ENCODE data around the gene PCDH9.
"Not testable (repeated sequence)": the region's sequence is repeated elsewhere in the genome, so short reads cannot be mapped to it uniquely, and the experiment has no call there.

The PCDH9 gene

DNA sequence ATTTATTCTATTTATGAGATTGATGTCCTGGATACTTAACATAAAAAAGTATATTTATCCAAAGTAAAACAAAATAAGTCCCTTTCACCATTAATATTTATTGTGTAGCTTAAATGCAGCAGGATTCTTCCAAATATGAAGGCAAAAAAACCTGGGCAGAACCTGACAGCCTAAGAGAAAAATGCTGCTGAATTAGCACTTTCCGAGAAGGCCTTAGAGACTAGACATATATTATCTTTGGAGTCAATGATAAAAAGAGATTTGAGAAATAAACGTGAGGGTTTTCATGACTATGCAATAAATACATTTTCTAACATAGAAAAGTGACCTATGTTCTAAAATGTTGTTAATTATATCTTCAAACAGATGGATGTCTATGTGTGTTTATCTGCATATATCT lies 566.9 kb downstream of the PCDH9 start:
- DNase-seq (ENCODE audit: low read depth, low spot score) = no peak

DNA sequence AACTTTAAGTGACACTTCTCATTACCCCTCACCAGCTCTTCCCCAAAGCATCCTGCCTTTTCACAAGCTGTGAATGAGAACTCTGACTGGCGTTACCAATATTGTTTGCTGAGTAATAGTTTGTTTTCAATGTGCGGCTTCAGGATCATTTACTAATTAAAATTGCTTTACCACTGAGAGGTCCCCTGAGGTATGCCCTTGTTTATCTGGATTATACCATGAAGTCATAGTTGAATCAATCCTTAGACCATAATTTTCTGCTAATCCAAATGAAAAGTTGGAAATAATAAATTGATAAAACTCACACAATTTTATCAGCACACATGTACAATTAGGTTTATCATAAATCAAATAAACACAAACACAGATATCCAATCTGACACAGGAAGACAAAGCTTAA lies 568.8 kb downstream of the PCDH9 start:
- no peak for DNase-seq (ENCODE audit: low read depth, low spot score)

DNA sequence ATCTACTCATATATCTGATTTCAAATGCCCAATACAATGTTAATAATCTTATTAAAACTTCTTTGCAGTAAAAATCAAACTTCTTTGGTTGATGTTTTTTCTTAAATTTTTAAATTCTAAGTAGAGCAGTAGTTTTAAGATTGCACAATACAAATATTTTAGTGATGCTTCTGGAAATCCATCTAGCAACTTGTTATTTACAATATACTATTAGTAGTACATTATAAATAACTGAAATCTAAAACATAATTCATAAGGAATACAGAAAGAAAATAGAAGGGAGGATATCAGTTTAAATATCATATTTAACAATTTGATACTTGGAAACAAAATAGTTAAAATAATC lies 569.7 kb downstream of the PCDH9 start:
- no peak for DNase-seq (ENCODE audit: low read depth, low spot score)

DNA sequence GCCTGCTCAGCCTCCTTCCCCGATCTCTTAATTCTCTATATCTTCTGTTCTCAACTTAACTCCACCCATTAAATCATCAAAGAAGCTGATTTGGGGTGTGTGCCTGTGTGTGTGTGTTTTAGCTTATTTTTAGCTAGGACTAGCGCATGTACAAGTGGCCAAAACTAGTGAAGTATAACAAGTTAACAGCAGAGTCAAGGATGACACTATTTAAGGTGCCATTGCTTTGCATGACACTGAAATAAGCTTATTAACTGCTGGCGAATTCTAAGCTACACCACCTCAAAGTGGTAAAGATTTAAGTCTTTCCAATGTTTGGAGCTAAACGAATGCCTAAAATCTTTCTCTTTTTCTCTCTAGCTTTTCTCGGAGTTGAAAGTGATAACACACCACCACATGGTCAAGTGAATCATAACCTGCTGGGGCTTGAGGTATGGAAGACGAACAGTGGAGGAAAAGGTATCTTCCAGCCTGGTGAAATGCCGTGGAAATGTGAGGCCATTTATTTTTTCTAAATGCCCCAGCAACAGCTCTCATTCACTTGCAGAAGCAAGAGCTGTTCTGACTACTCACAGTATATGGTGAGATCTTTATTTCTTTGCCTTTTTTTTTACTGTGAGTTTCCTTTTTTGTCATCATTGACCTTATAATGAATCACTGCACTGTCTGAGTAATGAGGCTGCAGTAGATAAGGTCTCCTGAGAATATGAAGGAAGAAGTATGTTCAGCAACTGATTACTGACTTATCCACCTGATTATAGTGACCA lies 570.3 kb downstream of the PCDH9 start:
- DNase-seq (ENCODE audit: low read depth, low spot score) = no peak

DNA sequence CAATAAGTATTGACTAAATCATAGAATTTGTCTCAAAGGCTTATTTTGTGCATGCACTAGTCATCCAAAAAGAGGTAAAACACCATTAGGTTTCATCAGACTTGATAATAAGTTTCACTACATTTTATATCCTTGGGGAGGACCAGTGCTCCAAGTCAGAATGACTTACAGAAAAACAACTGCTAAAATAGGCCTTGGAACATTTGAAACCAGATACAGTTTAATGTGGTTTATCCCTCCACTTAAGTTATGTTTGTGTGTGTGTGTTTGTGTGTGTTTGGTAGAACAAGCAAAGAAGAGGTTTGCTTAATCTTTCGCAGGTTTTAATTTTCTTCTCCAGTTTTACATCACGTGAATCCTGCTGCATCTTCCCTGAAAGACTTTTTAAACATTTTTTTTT lies 570.9 kb downstream of the PCDH9 start:
- no peak for DNase-seq (ENCODE audit: low read depth, low spot score)

DNA sequence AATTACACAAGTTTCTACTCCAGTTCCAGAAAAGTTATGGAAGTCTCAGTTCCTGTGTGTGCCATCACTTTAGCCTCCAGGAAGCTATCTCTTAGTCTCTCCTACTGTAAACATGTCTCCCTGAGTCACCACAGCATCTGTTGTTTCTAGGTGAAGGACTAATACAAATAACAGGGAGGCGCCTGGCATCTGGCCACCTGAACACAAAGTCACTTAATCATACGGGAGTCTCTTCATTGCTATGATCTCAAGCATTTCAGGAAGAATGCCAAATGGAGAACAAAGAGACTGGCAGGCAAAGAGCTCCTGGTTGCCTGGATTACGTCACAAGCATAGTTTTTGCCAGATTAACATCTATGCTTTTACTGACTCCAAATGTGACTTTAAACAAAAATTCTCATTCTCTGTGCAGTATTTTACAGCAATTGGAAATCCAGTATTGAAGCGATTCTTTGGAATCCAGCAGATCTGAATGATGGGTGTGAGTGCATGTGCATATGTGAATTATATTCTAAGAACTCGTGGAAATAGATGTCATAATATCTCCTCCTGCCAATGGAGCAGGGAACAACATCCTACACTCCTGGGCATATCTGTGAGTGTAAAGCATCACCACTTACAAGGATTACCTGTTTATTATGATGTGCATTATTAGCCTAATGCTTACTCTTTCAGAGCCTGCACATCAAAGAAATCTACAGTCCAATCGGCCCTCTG lies 572.8 kb downstream of the PCDH9 start:
- DNase-seq (ENCODE audit: low read depth, low spot score) = peak; percentile 97

DNA sequence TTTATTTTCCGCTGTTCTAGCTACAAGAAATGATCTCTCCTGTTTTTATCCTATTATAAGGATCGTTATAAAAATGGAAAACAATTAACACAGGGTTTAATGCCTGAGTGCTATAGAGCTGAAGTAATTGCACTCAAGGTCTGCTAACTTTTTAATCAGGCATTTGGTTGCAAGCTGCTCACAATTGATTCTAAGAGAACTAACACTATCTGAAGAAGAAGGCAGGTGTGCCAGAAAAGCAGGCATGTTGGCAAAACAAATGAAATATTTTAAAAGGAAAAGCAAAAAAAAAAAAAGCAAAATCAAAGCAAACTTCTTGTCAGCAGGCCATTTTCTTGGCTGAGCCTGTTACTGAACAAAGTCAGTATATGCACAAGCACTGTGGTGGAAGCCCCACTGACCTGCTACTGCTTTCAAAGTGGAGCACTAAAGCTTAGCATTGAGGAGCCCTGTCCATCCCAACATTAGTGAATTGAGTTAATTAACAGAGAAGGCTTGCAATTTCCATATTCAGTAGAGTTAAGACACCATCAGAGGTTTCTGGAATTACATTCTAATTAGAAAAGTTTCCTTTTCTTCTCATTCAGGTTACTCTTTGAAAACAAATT lies 574.2 kb downstream of the PCDH9 start:
- peak; percentile 26 for DNase-seq (ENCODE audit: low read depth, low spot score)

DNA sequence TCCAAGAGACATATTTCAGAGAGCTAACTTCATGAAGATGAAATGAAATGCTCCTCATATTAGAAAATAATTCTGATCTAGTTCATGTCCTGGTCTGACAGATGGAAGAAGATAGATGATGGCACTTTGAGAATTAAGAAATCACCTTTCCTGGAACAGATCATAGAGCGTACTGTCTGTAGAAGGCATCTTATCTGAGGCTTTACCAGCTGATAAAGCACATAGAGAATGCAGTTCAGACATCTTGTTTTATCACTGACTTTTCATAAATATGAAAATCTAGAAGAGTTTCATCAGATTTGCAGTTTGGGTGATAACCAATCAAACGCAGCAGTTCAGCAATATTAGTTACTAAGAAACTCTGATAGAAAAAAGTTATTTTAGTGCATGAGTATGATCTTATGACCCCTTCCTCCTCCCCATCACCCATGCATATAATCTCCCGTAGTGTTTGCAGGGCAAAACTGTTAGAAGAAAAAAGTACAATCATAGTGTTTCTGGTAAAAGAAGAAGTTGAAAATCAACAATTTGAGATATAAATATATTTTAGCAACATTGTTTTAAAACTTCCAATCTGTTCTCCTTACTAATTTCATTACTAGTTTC lies 585.2 kb downstream of the PCDH9 start:
- no peak for DNase-seq (ENCODE audit: low read depth, low spot score)

DNA sequence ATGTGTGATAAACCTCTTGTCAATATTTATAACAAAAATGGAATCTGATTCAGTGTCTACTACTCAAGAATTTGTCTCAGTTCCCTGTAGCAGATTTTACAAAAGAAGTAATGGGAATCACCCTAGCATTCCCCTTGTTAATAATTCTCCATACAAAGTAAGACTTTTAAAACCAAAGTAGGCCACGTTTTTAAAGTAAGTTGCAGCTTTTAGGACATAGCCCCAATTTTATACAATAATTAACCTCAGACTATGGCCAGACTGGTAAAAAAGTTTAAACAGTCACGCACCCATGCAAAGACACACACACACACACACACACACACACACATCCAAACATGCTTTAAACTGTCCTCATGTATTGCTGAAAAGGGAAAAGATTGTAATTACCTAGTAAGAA lies 589.9 kb downstream of the PCDH9 start:
- DNase-seq (ENCODE audit: low read depth, low spot score) = no peak

DNA sequence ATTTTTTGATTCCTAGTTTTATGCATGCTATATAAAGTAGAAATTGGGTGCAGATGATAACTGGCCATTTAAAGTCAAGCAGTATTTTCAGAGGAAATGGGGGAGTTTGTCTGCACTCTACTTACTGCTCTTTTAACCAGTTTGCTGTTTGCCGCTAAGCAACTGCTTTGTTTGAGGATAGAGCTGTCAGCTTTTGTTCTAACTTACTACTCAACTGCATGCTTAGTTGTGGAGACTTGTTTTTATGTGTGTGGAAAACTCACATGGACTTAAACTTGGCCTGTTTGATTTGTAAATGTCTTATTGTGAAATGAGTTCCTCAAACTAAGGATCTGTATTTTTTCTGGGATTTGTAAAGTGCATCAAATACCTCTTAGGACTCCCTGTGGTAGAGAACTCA lies 591.1 kb downstream of the PCDH9 start:
- DNase-seq (ENCODE audit: low read depth, low spot score) = no peak

DNA sequence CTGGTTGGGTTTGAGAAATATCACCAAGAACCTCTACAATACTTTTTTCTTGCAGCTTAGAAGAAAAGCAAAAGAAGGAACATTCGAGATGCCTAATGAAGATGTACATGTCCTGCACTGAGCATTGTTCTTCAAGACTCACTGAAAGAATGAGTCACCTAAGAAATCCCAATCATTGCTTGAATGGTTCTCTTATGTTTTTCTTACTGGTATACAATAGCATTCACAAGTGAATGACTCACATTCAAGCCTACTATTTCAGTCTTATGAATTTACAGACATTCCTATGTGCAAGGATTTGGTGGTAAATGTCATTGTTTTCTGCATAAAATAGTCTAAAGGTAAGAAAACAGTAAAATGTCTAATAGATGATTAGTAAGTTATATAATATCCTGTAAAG lies 594.6 kb downstream of the PCDH9 start:
- peak; percentile 82 for DNase-seq (ENCODE audit: low read depth, low spot score)

DNA sequence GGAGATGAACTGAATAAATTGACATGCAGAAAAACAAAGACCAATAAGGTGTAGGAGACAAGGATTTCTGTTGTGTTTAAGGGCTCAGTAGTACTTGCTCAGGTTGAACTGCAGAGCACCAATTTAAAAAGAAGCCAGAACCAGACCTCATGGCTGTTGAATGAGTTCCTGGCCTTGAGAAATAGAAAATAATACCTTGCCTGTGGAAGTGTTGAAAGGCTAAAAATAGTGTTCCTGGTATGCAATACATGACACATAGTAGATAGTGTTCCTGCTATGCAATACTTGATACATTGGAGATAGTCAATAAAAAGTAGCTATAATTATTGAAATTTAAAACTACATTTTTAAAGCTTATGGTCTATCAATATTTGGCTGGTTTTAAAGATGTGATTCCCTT lies 595.8 kb downstream of the PCDH9 start:
- no peak for DNase-seq (ENCODE audit: low read depth, low spot score)

DNA sequence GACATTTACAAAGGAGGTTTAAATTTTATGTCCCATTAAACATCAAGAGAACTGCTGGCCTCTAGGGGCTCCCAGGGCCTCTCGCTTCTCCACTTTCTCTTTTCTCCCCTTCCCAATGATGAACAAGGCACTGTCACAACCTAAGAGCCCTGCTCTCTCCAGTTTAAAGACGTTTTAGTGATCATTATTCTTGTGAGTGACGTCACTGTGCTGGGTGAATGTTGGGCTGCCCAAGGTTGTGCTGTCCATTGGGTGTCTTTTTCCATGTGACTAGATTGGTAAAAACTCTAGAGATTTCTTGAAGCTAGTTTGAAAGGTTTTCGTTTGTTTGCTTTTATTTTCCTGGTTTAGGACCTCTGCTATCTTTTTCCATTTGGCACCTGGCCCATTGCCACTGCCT lies 602.6 kb downstream of the PCDH9 start:
- no peak for DNase-seq (ENCODE audit: low read depth, low spot score)

DNA sequence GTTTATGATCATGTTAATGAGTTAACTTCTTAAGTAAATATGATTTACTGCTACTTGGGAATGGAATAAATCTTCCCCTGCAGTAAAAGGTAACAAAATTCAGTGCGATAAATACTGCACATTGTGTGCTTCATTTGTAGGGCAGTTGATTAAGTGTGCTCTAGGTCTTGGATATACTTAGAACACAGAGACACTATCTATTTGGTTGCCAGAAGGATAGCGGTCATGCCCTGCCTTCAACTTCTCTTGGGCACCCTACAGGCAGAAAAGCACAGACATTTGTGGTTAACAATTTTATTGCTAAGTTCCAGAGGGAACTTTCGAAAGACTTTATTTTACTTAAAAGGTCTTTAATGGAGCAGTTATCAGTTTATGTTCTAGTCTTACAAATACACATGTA lies 605.8 kb downstream of the PCDH9 start:
- no peak for DNase-seq (ENCODE audit: low read depth, low spot score)

DNA sequence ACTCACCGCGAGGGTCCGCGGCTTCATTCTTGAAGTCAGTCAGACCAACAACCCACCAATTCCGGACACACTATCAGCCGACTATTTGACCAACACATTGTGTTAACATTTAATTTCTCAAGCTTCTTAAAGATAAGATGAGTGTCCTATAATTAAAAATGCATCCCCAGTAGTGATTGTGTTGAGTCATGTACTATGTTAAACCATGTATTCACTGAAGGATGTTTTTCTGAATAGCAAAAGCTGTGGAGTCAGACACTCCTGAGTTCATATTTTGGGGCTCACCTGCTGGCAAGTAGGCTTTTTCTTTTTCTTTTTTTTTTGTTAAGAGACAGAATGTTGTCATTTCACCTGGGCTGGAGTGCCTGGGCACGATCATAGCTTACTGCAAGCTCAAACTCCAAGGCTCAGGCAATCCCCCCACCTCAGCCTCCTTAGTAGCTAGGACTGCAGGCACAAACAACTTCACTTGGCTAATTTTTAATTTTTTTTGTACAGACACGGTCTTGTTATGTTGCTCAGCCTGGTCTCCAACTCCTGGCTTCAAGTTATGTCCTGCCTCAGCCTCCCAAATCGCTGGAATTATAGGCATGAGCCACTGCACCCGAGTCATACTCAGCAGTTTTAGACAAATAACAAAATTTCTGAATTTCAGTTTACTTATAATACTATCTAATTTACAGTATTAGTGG lies 606.9 kb downstream of the PCDH9 start:
- DNase-seq (ENCODE audit: low read depth, low spot score) = no peak

DNA sequence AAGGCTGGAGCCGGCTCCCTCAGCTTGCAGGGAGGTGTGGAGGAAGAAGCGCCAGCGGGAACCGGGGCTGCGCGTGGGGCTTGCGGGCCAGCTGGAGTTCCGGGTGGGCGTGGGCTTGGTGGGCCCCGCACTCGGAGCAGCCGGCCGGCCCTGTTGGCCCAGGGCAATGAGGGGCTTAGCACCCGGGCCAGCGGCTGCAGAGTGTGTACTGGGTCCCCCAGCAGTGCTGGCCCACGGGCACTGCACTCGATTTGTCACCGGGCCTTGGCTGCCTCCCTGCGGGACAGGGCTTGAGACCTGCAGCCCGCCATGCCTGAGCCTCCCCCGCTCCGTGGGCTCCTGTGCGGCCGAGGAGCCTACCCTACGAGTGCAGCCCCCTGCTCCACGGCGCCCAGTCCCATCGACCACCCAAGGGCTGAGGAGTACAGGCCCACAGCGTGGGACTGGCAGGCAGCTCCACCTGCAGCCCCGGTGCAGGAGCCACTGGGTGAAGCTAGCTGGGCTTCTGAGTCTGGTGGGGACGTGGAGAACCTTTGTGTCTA lies 608.2 kb downstream of the PCDH9 start:
- DNase-seq (ENCODE audit: low read depth, low spot score) = not testable (repeated sequence)

DNA sequence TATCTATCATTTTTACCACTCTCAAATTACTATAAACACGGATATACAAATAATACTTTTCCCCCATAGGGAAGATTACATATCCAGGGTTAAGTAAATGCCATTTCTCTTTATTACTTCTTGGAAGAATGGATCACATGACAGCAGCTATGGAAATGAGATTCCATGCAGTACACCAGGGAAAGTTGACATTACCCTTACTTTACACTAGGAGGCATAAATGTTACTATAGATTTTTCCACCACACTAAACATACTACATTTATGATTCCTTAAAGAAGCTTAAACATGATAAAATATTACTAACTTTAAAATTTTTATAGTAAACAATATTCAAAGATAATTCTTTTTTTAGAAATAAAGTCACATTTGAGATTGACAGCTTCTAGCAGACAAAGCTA lies 611.4 kb downstream of the PCDH9 start:
- peak; percentile 36 for DNase-seq (ENCODE audit: low read depth, low spot score)

DNA sequence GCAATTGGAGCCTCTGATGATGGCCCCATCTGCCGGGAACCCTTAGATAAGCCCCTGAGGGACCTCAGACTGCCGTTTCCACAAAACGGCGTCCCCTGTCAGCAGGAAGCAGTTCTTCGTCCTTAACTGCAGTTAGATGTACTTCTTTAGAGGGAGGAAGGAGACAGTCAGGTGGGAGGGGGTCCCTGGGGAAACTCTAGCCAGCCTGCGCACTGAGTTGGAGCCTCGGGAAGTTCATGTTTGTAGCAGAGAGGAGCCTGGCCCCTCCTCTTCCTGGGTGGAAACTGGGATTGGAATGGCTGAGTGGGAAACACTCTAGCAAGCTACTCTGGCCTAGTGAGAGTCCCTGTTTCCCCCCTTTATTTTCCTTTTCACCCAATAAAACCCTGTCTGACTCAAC lies 612.4 kb downstream of the PCDH9 start:
- DNase-seq (ENCODE audit: low read depth, low spot score) = no peak

DNA sequence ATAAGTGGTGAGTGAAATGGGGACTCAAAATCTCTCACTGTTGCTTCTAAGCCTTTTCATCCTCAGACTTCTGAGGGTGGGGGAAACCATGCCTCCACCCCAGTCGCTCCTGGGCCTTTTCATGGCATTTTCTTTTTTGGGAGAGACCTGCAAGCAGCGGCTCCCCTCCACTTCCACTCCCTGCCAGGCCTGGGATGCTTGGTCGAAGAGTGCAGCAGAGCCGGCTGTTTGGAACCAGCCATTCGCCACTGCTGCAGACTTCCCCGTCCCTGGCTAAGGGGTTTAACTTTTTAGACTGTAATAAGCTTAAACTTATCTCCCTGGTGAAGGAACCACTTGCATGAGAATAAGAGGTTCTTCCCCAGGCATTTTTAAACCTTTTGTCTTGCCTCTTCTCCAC lies 617.2 kb downstream of the PCDH9 start:
- no peak for DNase-seq (ENCODE audit: low read depth, low spot score)

DNA sequence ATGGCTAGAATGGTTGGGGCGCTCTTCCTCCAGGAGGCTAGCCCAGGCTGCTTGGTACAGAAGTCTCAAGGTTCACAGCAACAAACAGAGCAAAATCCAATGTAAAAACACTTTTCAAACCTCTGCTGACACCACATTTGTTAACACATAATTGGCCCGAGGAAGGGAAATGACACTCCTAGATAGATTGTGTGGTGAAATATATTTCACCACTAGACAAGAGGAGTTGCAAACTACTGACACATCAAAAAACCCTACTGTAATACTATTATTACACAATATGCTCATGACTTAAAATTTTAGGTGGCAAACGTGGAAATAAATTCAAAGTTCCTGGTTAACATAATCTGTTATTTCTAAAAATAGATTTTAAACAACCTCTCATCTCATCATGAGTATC lies 643.6 kb downstream of the PCDH9 start:
- DNase-seq (ENCODE audit: low read depth, low spot score) = peak; percentile 11

DNA sequence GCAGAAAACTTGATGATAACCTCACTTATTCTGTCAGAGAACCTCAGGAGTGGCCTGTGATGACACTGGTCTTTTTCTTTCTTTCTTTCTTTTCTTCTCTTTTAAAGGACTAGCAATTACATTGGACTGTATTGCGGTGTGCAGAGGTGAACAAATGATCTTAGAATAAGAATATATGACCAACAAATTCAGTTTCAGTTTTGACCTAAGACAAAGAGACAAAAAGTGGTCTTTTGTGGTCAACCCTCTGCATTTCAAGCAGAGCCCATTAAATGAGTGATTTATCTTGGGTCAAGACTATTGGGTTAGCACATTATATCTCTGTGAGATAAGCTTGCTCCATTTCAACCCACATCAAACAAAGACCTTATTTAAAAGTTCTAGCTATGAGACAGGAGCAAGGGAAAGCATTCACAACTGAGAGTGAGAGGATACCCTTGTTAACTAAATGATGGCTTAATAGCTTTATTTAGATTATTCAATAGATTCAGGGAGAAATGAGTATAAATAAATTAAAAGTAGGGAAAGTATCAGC lies 644.4 kb downstream of the PCDH9 start:
- peak; percentile 23 for DNase-seq (ENCODE audit: low read depth, low spot score)

DNA sequence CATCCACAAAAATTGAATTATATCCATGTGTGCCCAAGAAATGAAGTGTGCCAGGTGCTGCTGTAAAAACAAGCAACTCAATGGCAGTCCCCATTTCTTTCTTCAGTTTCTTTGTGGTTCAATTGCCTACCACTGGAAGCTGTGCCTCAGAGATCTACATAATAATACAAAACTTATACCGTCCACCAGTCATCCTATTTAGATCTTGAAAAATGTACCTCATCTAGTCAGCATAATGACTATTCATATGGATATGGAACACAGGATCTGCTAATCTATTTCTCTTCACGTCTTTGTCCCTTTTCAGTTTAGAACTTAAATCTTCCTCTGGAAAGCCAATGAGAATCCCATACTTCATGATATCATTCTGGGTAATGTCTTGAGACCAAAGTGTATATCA lies 648.5 kb downstream of the PCDH9 start:
- DNase-seq (ENCODE audit: low read depth, low spot score) = no peak

All from astrocyte of the hippocampus (primary cell).